LoVo (cell line): ENCODE results near the gene SUPT4H1.
A peak's percentile ranks its signal among the peaks of the same experiment; 100 is the strongest.

ENCODE experiments used
- DNase-seq: peaks from one replicate; pipeline ENCODE4 v3.0.0-alpha.2; 2016; ENCODE audit warnings: low spot score

The SUPT4H1 gene

DNA sequence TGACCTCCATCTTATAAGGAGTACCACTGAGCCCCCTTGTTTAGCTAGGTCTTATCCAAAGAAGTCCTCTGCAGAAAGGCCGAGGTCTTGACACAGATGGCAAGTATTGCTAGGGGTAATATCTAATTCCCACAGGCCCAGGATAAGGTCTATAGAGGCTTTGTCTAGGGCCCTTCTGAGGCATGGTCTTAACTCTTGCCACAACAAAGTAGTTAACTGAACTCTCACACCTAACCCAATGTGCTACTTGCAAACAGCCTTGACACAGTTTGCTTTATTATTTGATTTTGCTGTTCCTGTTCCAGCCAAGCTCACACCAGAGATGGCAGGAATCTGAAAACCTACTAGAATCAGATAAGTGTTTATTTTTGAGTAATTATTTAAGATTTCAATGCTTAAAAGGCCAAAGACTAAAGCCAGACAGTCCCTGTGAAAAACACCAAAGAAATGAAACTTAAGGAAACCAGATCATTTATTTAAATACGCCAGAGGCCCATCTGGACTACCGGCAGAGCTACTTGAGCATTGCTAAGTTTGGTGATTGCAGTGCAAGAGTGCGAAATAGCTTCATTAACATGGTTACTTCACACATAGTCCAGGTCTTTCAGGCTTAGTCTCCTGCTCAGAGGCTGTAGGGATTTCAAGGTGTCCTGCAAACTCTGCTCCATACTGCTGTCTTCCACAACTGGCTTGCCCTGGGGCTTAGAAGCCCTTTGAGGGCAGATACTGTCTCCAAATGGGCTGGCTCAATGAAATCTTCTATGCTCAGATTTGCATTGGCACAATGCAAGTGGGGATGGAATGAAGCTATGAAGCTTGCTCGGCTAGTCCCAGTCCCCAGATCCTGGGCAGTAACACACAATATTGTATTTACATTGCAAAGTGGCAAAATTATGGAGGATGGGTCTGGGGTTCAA, 28.5 kb upstream of the SUPT4H1 start:
- DNase-seq = no peak

DNA sequence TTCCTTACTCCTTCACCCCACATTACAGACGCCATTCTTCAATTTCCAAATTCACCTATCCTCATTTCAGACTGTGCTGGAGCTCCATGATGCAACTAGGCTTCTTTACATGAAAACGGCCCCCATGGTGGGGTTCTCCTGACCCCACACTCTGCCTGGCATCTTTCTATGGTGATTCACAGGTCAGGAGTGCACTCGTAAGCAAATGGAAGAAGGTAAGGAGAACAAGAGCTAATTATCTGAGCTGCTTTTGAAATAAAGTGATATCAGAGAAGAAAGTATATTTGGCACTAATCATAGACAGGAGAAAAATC, 27.5 kb upstream of the SUPT4H1 start:
- DNase-seq = no peak

DNA sequence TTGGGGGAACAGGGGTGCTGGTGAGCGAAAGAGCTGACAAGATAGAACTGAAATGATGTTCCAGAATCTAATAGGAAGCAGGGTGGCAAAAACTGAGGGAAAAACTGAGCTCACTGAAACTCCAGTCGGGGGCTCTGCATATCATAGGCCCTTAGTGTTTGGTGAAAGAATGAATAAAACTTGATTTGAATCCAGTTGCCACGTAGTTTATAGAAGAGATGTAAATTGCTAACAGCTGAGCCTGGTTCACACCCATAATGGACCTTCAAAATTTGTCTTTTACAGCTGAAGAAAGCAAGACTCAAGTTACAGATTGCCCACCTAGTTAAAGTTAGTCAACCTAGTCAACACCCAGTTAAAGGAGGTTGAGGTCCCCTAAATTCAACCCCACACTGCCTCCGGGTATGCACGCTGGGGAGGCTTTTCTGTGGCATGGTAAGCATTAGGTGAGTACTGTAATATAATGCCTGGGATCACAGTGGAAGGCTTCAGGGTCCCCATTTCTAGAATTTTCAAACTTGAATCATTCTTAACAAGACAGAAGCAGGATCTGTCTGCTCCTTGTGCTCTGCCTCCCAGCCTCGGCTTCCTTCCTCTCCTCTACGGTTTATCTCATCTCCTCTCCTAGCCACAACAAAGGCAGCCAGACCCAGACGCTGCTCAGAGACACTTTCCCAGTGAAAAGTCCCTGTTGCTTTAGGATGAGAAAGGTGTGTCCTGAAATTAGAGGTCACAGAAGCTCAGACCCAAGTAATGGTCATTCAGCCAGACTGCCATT, 26.9 kb upstream of the SUPT4H1 start:
- DNase-seq = no peak

DNA sequence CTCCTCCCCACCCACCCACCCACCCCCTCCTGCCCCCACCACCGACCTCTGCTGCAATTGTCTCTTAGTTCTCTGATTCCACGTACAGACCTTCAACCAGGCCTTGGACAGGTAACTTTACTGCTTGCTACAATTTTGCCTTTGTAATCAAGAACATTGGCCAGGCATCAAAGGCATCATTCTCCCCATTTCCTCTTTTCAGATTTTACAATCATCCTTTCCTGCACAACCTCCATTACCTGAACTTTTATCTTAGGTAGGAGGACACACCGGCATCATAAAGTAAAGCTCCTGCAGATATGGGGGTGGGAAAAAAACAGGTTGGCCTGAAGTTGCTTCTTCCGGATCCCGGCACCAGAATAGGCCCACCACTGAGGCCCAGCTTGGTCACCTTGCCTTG, 25.7 kb upstream of the SUPT4H1 start:
- DNase-seq = no peak

DNA sequence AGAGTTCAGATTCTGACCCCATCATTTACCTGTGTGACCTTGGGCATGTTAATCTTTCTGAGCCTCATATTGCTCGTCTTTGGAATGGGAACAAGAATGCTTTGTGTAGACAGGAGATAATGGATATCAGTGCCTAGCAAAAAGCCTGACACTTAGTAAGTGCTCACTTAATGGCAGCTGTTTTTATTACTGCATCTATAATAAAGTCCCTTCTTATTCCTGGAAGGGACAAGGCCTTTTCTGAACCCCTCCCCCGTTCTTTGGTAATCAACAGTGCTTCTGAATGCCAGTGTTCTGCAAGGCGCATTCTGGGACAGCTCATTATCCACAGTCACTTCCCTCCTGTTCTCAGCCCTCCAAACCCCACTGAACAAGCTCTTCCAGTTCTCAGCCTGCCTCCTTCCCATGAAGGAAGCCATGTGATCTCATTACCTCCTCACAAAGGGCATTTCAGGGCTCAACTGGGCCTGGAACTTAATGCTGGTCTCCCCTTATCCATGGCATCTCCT, 25.1 kb upstream of the SUPT4H1 start:
- DNase-seq = peak; percentile 61

DNA sequence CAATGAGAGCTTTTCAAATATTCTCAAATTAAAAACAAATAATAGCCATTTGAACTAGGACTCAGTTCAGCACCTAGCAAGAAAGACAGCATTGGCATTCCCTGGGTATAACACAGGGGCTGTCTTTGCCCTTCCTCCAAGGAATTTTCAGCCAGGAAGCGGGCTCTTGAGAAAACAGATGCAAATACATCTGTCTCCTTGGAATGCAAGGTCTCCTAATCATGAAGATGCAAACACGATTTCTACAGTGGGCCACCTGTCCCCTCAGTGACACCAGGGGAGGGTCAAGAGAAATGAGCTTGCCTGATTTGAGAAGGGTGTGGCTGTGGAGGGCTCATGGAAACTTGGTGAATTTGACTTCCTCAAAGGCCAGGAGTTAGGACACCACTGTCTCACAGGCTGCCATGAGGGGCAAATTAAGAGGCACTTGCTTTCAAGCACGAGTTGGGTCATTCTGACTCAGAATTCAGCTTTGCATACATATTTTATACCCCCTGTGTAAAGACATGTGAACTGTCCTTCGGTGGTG, 24.5 kb upstream of the SUPT4H1 start:
- no peak for DNase-seq

DNA sequence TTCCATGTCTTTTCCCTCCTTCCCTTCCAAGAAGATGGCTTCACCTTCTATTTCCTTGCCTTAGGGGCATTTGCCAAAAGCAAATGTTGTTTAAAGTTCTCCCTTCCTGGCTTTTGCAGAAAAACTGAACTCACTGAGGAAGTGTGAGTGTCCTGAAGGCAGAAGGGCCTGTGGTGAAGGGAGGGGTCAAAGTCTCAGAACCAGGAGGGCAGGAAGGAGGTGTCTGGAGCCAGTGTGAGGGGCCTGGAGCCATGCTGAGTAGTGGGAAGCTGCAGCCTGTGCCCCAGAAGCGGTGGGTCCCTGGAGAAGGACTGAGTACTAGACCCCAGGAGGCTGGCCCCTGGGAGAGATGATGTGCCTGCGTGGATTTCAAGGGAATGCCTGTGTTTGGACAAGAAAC, 23.8 kb upstream of the SUPT4H1 start:
- DNase-seq = no peak

DNA sequence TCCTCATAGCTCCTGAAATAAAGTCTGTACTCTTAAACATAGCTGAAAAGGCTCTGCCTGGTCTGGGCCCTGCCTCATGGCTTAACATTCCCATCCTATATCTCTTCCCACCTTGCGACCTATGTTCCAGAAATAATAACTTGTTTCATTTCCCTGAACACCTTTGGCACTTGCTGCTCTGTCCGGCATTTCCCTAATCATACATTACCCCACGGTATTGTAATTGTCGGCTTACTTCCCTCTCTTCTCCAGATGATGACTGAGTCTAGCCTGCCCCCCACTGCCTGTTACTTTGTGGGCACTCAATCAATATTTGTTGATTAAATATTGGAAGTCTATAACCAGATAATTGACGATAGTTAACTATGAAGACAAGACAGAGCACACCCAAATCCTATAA, 23.3 kb upstream of the SUPT4H1 start:
- DNase-seq = no peak

DNA sequence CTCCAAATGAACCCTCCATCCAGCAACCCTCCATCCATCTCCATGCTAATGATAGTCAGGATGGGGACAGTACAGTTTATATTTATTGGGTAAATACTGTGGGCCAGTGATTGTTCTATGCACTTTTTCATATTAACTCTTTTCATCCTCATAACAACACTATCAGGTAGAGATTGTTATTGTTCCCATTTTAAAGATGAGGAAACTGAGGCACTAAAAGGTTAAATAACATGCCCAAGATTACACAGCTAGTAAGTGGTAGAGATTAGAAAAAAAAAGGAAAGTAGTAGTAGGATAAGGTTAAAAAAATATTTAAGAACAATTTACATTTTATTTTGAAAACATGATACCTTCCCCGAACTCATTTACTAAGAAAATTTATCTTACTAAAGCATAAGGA, 21.9 kb upstream of the SUPT4H1 start:
- DNase-seq = no peak

DNA sequence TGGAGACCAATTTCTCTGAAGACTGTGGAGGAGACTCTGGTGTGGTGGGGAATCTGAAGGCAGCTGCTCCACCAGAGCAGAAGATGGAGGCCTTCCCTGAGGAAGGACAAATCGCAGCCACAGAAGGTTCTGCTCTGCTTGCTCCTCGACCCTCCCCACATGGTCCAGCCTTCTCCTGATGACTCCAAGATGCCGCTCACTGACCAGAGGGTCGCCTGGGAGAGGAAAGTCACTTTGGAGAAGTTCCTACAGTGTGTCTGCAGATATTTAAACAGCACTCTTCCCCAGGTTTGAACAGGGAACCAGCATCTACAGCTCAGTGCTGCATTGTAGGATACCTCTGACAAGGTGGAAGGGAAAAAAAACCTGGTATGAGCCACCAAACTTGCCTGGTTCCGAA, 21.0 kb upstream of the SUPT4H1 start:
- no peak for DNase-seq

DNA sequence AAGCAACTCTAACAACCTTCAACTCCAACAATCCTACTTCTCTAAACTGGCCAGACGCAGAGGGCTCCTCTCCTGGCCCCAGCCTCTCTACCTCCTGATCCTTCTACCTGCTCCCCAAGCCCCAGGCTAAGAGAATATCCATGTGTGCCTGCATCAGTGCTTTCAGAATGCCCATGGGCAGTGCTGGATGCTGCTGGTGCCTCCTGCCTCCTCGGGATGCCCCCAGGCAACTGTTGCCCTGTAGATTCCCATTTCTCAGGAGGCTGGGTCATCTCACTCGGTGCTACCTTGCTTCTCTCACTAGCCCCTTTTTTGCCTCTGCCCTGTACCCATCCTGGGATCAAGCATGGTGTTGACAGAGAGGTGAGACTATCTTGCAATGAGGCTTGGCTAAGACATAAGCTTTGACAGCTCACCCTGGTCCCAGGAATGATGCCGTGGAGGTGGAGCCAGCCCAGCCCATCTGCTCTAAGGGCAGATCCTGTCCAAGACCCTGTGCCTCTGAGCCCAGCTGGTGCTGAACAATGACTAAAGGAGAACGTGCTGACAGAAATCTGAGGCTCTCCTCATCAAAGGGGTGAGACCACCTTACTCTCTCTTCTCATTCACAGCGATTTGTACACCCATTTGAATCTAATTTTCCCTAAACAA, 19.4 kb upstream of the SUPT4H1 start:
- DNase-seq = no peak

DNA sequence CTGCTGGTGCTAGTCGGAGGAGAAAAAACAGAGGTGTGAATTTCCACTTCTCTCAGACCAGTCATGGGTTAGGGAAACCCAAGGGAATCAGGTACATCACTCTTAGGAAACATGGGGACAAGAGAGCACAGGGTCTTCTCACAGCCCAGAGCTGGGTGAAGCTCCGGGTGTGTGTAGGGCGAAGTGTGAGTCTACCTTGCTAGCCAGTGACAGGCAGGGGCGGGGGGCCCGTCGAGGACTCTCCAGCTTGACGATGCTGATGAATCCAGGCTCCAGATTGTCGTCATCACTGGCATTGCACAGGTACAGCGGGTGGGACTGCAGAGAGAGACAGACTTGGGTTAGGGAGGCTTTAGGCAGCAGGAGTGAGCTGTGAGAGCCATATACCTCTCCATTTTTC, 18.7 kb upstream of the SUPT4H1 start:
- no peak for DNase-seq

DNA sequence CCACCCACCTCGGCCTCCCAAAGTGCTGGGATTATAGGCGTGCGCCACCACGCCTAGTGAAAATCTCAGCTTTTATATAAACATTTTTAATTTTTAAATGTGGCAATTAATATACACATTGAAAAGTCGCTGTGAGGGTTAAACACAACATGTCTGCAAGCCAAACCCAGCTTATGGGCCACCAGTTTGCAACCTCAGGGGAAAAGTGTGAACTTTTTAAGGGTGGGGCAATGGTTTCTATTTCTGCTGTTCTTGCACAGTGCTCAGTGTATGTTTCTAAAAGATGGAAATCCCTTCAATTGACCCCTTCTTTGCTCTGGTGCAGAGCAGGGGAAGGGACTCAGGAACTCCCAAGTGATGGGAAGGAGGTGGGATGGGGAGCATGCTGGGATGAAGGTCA, 18.3 kb upstream of the SUPT4H1 start:
- no peak for DNase-seq

DNA sequence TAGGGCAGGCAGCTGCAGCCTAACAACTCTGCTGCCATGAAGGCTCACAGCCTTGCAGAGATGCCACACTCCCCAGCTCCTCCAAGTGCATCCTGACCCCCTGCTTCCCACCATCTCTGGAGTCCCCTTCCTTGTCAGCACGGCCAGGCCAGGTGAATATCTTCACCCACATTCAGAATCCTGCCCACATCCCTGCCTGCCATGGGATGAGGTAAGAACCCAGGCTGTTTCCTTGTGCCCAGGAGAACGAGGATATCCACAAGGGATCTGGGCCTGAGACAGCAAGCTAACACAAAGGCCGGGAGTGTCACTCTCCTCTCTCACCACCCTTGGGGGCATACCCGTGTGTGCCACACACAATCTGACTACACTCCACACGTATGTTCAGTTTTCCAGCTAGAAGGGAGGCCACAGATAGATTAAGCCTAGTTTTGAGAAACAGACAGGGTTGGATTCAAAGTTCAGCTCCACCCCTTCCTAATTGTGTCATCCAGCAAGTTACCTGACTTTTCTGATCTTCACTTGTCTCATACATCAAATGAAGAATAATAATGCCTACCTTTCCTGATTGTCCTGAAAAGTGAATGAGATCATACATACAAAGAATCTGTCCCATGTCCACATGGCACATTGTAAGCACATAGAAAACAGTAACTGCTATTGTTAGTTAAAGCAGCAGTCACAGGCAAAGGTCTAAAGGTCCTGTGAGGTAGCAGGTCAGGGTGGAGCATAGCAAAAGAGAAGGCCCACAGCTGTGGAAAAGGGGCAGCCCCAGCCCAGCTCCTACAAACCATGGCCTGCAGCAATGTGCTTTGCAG, 17.4 kb upstream of the SUPT4H1 start:
- DNase-seq = no peak

DNA sequence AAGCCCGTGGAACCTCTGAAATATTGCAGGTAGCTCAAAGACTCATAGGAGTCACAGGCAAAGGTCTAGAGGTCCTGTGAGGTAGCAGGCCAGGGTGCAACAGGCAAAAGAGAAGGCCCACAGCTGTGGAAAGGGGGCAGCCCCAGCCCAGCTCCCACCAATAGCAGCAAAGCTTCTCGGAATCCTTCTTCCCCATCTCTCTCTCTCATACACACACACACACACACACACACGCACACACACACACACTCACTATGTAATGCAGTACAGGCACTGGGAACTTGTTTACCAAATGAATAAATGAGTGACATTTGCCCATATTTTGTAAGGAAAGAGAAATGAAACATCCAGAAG, 16.8 kb upstream of the SUPT4H1 start:
- DNase-seq = no peak

DNA sequence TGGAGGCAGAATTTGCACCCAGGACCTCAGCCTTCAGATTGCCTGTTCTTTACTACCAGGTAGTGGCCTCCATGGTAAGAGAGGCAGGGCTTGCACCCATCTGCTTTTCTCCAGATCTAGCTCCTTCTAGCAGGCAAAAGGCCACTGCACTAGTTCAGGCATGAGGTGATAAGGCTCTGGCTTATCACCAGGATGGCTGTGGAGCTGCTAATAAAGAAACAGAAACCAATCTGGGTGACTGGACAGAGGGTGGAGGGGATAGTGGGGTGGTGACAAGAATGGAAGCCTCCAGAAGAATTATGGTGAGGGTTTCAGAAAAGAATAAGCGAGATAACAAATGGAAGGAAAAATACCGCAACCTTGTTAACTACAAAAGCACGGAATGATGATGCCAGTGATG, 15.5 kb upstream of the SUPT4H1 start:
- no peak for DNase-seq

DNA sequence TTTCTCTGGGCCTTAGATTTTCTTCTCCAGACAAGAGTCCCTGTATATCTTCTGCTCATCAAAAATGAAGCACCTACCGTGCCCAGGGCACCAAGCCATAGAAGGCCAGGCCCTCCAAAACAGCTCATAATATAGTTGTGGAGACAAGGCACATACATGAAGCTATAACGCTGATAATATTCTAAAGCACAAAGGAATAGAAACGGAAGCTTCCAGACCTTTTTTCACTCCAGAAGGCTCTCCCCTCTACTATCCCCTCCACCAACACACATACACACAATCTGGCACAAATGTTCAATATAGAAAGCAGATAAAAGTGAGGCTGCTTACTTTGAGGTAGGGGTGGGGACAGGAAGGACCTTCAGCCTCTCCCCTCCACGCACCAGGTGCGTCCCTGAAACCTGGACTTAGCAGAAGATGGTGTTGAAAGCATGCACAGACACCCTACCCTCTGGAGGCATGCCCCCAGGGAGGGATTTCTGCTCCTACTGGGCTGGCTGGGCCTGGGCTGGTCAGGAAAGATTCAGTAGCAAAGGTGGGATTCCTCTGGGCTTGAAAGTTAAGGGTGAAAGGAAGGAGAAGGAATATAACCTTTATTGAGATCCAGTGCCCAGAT, 14.1 kb upstream of the SUPT4H1 start:
- DNase-seq = no peak

DNA sequence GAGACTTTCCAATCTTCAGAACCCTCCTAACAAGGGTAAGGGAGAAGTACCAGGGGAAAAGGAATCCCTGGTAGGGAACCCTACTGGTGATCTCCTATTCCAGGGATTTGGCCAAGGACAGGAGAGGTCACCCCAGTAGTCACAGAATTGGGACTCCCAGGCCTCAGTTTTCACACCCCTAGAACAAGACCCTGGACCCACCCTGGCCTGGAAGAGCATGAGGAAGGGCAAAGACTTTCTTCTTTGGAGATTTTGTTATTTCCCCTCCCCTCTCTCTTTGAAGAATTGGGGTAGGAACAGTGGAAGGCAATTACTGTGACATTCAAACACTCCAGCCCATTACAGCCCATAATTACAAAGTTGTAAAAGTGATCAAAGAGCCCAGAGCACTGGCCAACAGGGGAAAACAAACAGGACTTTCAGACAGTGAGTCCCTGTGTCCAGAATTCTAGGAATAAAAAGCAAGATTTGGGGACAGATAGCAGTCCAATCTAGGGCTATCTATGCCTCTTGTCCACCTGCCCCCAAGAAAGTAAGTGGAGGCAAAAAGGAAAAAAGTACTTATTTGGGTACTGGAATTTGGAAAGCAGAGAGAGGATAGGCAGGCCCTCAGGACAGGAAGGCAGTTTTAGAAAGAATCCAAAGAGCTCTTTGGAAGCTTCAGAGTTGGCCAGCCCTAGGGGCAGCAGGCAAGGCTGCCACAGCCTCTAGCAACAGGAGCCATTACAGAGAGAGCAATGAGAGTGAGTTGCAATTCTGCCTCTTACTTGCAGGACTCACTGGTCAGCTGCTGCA, 13.4 kb upstream of the SUPT4H1 start:
- DNase-seq = no peak

DNA sequence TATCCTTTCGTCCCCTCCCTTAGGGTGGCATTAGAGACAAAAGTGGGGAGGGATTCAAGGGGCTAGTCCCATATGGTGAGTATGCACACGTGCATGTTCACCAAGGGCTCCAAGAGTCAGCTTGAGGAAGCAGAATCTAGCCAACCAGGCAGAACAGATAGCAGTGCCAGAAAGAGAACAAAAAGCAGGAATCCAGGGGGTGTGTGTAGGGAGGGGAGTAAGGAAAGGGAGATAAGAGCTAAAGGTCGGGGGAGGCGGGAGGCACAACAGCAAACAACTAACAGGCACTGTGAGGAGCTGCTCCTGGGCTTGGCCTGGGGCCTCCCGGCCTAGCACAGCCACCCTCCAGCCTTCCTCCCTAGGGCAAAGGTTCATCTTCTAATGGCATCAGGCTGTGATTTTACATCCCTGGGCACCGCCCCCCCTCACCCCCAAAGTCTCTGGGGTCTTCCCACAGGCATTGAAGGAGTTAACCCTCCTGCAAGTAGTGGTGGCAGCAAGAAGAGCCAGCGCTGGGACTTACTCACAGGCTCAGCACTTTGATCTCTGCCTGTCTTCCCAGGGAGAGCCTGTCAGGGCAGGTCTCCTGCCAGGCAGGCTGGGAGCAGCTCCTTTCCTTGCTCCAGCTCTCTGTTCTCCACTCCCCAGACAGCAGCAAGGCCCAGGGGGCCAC, 12.4 kb upstream of the SUPT4H1 start:
- DNase-seq = no peak
